H9 (cell line): Measurements from ENCODE around the gene IPPK. TPM values are rescaled to one million over a fixed set of nuclear protein-coding genes. Genes with fewer than 3 reads are reported as not detected.

Source experiments
- DNase-seq: peaks from one replicate; pipeline ENCODE4 v3.0.0-alpha.2; 2017
- H2AFZ ChIP-seq: one replicate; pipeline ENCODE4 v1.6.1; 2013; ENCODE audit warnings: mild to moderate bottlenecking, low read length, control low read depth, moderate library complexity
- H2AK5ac ChIP-seq: 2 replicates; pipeline ENCODE4 v1.6.1; 2013; ENCODE audit warnings: low read length, control low read depth, mixed read lengths; ENCODE audit not compliant: insufficient read length
- H2BK120ac ChIP-seq: one replicate; pipeline ENCODE4 v1.6.1; 2013; ENCODE audit warnings: low read depth, mild to moderate bottlenecking, low read length, control low read depth, inconsistent platforms; ENCODE audit not compliant: poor library complexity, severe bottlenecking
- H2BK12ac ChIP-seq: 2 replicates; pipeline ENCODE4 v1.6.1; 2013; ENCODE audit warnings: low read length, control low read depth, mixed read lengths, low read depth; ENCODE audit not compliant: insufficient read length
- H2BK15ac ChIP-seq: 2 replicates; pipeline ENCODE4 v1.6.1; 2013; ENCODE audit warnings: low read depth, low read length, control low read depth
- H2BK20ac ChIP-seq: one replicate; pipeline ENCODE4 v1.6.1; 2013; ENCODE audit warnings: low read depth, mild to moderate bottlenecking, low read length, control low read depth, inconsistent platforms; ENCODE audit not compliant: poor library complexity, severe bottlenecking
- H2BK5ac ChIP-seq: 2 replicates; pipeline ENCODE4 v1.6.1; 2013; ENCODE audit warnings: low read length, control low read depth, mixed read lengths; ENCODE audit not compliant: insufficient read length
- H3K14ac ChIP-seq: 2 replicates; pipeline ENCODE4 v1.6.1; 2013; ENCODE audit warnings: low read length, control low read depth; ENCODE audit not compliant: insufficient read depth
- H3K18ac ChIP-seq: 2 replicates; pipeline ENCODE4 v1.6.1; 2013; ENCODE audit warnings: low read depth, mild to moderate bottlenecking, mixed read lengths, low read length, control low read depth; ENCODE audit not compliant: insufficient read length
- H3K23ac ChIP-seq: 2 replicates; pipeline ENCODE4 v1.6.1; 2013; ENCODE audit warnings: low read length, control low read depth, mixed read lengths, low read depth; ENCODE audit not compliant: insufficient read length
- H3K23me2 ChIP-seq: 2 replicates; pipeline ENCODE4 v1.6.1; 2013; ENCODE audit warnings: low read depth, mild to moderate bottlenecking, mixed read lengths, low read length, control low read depth; ENCODE audit not compliant: insufficient read length, poor library complexity, severe bottlenecking
- H3K27ac ChIP-seq: 2 replicates; pipeline ENCODE4 v1.5.1; 2013; ENCODE audit warnings: low read length, control low read depth, mixed read lengths, low read depth; ENCODE audit not compliant: insufficient read length
- H3K27me3 ChIP-seq: 2 replicates; pipeline ENCODE4 v1.6.1; 2013; ENCODE audit warnings: low read length, control low read depth, inconsistent platforms; ENCODE audit not compliant: insufficient read depth
- H3K4ac ChIP-seq: 2 replicates; pipeline ENCODE4 v1.6.1; 2013; ENCODE audit warnings: low read depth, mild to moderate bottlenecking, control low read depth, inconsistent platforms, low read length, moderate library complexity
- H3K4me1 ChIP-seq: 2 replicates; pipeline ENCODE4 v1.6.1; 2013; ENCODE audit warnings: low read length, control low read depth, inconsistent platforms; ENCODE audit not compliant: insufficient read depth
- H3K4me2 ChIP-seq: 2 replicates; pipeline ENCODE4 v1.6.1; 2013; ENCODE audit warnings: low read length, control low read depth, mixed read lengths; ENCODE audit not compliant: insufficient read length, insufficient read depth
- H3K56ac ChIP-seq: 2 replicates; pipeline ENCODE4 v1.6.1; 2013; ENCODE audit warnings: low read depth, mild to moderate bottlenecking, mixed read lengths, low read length, control low read depth; ENCODE audit not compliant: insufficient read length
- H3K79me1 ChIP-seq: 2 replicates; pipeline ENCODE4 v1.6.1; 2013; ENCODE audit warnings: low read depth, mild to moderate bottlenecking, moderate library complexity, low read length, control low read depth, inconsistent platforms; ENCODE audit not compliant: insufficient read depth, poor library complexity, severe bottlenecking
- H3K79me2 ChIP-seq: 2 replicates; pipeline ENCODE4 v1.6.1; 2013; ENCODE audit warnings: low read length, control low read depth, inconsistent platforms; ENCODE audit not compliant: insufficient read depth
- H3K9ac ChIP-seq: 2 replicates; pipeline ENCODE4 v1.6.1; 2013; ENCODE audit warnings: low read length, control low read depth, mixed read lengths; ENCODE audit not compliant: insufficient read length; ENCODE audit errors: extremely low read depth
- H3K9me3 ChIP-seq: one replicate; pipeline ENCODE4 v1.6.1; 2013; ENCODE audit warnings: low read depth, low read length, inconsistent platforms; ENCODE audit not compliant: control insufficient read depth
- H3T11ph ChIP-seq: one replicate; pipeline ENCODE4 v1.6.1; 2013; ENCODE audit warnings: mild to moderate bottlenecking, low read length, control low read depth, inconsistent platforms
- H4K20me1 ChIP-seq: one replicate; pipeline ENCODE4 v1.6.1; 2013; ENCODE audit not compliant: control insufficient read depth, insufficient read length, insufficient read depth
- H4K5ac ChIP-seq: 2 replicates; pipeline ENCODE4 v1.6.1; 2013; ENCODE audit warnings: low read depth, mild to moderate bottlenecking, mixed read lengths, low read length, control low read depth; ENCODE audit not compliant: insufficient read length
- H4K8ac ChIP-seq: replicated peaks from 2 replicates; pipeline ENCODE4 v1.6.1; 2013; ENCODE audit warnings: low read length, control low read depth, mixed read lengths, low read depth; ENCODE audit not compliant: insufficient read length
- H4K91ac ChIP-seq: 2 replicates; pipeline ENCODE4 v1.6.1; 2013; ENCODE audit warnings: low read depth, mild to moderate bottlenecking, moderate library complexity, mixed read lengths, low read length, control low read depth; ENCODE audit not compliant: insufficient read length
- H3K27ac Mint-ChIP-seq, 3 experiments: 2 replicates in 2 of 3; 3 replicates in 1 of 3; pipeline ENCODE4 v1.8.0; 2020 to 2021; ENCODE audit warnings: mixed read lengths in 3 of 3, mild to moderate bottlenecking in 1 of 3, moderate library complexity in 1 of 3
- H3K27me3 Mint-ChIP-seq: 2 replicates; pipeline ENCODE4 v1.8.0; 2021; ENCODE audit warnings: low read depth, mild to moderate bottlenecking, moderate library complexity, mixed read lengths
- H3K36me3 Mint-ChIP-seq, 3 experiments: 2 replicates in 2 of 3; 3 replicates in 1 of 3; pipeline ENCODE4 v1.8.0; 2020 to 2021; ENCODE audit warnings: low read depth in 3 of 3, mixed read lengths in 3 of 3; ENCODE audit not compliant: insufficient read depth in 1 of 3
- H3K4me1 Mint-ChIP-seq, 2 experiments: 2 replicates each; pipeline ENCODE4 v1.8.0; 2020; ENCODE audit warnings: mixed read lengths in 2 of 2
- H3K4me3 Mint-ChIP-seq, 2 experiments: 2 replicates in 1 of 2; 3 replicates in 1 of 2; pipeline ENCODE4 v1.8.0; 2020 to 2021; ENCODE audit warnings: mild to moderate bottlenecking in 2 of 2, mixed read lengths in 2 of 2, moderate library complexity in 1 of 2
- H3K9me3 Mint-ChIP-seq, 2 experiments: 2 replicates in 1 of 2; 3 replicates in 1 of 2; pipeline ENCODE4 v1.8.0; 2020; ENCODE audit warnings: mild to moderate bottlenecking in 2 of 2, mixed read lengths in 2 of 2, moderate library complexity in 1 of 2
- WGBS: extraction: QIAGEN DNeasy Blood & Tissue Kit; methylation state at CpG from one replicate; pipeline ENCODE4 v1.1.7; 2013; ENCODE audit warnings: missing lambda C conversion rate, low lambda C conversion rate, mixed read lengths; ENCODE audit not compliant: insufficient read length; ENCODE audit errors: extremely low coverage; 5-methylcytosine and 5-hydroxymethylcytosine counted together
- total RNA-seq: library from RNA; stranded (reverse); gene quantifications from 2 replicates; pipeline ENCODE4 v1.2.1, GENCODE V29; 2021
- TF ChIP-seq, protein P1 (sequence below): fragments of 200-600 bp; sonication (generic); conservative IDR thresholded peaks from 3 replicates; pipeline ENCODE4 v1.8.0; 2021; ENCODE audit warnings: antibody characterized with exemption, mild to moderate bottlenecking

The IPPK gene
- total RNA-seq, 1 experiment from 2014 or later: 10.7 TPM

DNA sequence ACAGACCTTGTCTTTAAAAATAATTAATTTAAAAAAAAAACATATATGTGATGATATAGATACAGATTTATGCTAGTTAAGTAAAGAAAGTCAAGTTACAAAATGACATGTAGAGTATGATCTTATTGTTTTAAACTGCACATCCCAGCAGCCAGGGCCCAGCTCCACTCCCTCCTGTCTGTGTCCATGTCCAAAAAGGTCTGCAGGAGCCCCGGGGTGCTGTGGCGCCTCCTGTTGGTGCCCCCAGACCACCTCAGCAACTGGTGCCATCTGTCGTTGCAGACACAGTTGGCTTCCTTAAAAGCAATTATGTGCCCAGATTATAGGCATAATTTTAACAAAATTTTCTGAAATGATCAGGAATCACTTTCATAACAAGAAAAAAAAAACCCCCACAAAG is 33.3 kb downstream of the IPPK start:
- H3K27ac ChIP-seq: no peak overlapping the region
- no peak overlapping the region for H3K23ac ChIP-seq
- no peak overlapping the region for H4K8ac ChIP-seq
- H3K4me2 ChIP-seq: no peak overlapping the region
- no peak overlapping the region for H3K56ac ChIP-seq
- TF ChIP-seq, protein P1, sequence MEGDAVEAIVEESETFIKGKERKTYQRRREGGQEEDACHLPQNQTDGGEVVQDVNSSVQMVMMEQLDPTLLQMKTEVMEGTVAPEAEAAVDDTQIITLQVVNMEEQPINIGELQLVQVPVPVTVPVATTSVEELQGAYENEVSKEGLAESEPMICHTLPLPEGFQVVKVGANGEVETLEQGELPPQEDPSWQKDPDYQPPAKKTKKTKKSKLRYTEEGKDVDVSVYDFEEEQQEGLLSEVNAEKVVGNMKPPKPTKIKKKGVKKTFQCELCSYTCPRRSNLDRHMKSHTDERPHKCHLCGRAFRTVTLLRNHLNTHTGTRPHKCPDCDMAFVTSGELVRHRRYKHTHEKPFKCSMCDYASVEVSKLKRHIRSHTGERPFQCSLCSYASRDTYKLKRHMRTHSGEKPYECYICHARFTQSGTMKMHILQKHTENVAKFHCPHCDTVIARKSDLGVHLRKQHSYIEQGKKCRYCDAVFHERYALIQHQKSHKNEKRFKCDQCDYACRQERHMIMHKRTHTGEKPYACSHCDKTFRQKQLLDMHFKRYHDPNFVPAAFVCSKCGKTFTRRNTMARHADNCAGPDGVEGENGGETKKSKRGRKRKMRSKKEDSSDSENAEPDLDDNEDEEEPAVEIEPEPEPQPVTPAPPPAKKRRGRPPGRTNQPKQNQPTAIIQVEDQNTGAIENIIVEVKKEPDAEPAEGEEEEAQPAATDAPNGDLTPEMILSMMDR: peak; percentile 38
- Mint-ChIP-seq H3K9me3 (no peaks in the 10 kb centered on the region), H3K27ac (no peak overlapping the region), H3K4me1 (no peaks in the 10 kb centered on the region), H3K4me3 (no peak overlapping the region), H3K27me3 (no peaks in the 10 kb centered on the region), H3K36me3 (peaks cover 18 to 50% (median 25%) of the 10 kb centered on the region in 3 experiments; a peak in 6 of 7 replicates)
- no CpG with 5 or more reads among the region's 3 CpGs for WGBS
- no peaks in the 10 kb centered on the region for H3K23me2 ChIP-seq
- H2BK12ac ChIP-seq: no peak overlapping the region
- H3K9ac ChIP-seq: no peak overlapping the region
- H3K79me1 ChIP-seq: no peaks in the 10 kb centered on the region
- no peak overlapping the region for H2AFZ ChIP-seq
- H2BK120ac ChIP-seq: no peak overlapping the region
- no peak overlapping the region for H3K4ac ChIP-seq
- H3K9me3 ChIP-seq: no peaks in the 10 kb centered on the region
- no peak overlapping the region for H3T11ph ChIP-seq
- no peaks in the 10 kb centered on the region for H3K27me3 ChIP-seq
- H4K91ac ChIP-seq: no peak overlapping the region
- H2AK5ac ChIP-seq: no peak overlapping the region
- no peaks in the 10 kb centered on the region for H4K20me1 ChIP-seq
- H2BK5ac ChIP-seq: no peak overlapping the region
- no peak overlapping the region for H4K5ac ChIP-seq
- H3K18ac ChIP-seq: no peak overlapping the region
- peak; percentile 17 for DNase-seq
- H3K14ac ChIP-seq: no peak overlapping the region
- H3K4me1 ChIP-seq: no peaks in the 10 kb centered on the region
- no peak overlapping the region for H2BK20ac ChIP-seq
- H3K79me2 ChIP-seq: no peaks in the 10 kb centered on the region
- no peak overlapping the region for H2BK15ac ChIP-seq
